IPS-18c (cell line): ENCODE results near the gene CUX1.
"Not testable (repeated sequence)": the region's sequence is repeated elsewhere in the genome, so short reads cannot be mapped to it uniquely, and the experiment has no call there.

Source experiments
- H3K4me3 ChIP-seq: 2 replicates; pipeline ENCODE4 v1.7.0; 2013; ENCODE audit warnings: low read depth, mild to moderate bottlenecking, low read length, moderate library complexity; ENCODE audit not compliant: insufficient read depth
- H3K9me3 ChIP-seq: one replicate; pipeline ENCODE4 v1.6.1; 2013; ENCODE audit warnings: mild to moderate bottlenecking, low read length, moderate library complexity; ENCODE audit not compliant: control insufficient read depth, insufficient read depth

CUX1 gene

GRCh38 chr7:102142433-102142832 is 325.0 kb downstream of the CUX1 start:
- not testable (repeated sequence) for H3K9me3 ChIP-seq, H3K4me3 ChIP-seq

DNA sequence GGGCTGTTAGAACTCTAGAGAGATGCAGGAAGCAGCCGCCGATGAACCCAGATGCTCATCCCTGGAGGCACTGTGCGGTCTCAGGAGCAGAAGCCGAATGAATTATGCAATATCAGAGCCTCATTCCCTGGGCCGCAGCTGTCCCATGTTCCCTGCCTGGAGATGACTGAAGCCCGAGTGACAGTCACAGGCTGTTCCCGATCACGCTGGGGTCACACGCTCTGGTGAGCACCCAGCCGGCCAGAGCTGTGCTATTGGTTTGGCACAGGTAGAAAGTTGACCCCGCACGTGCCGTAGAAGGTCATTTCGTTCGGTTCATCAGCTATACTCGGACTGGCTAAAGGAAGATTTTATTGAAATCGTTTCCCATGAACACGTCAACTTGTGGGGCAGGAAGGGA is 328.7 kb downstream of the CUX1 start:
- no peak overlapping the region for H3K4me3 ChIP-seq
- no peaks in the 10 kb centered on the region for H3K9me3 ChIP-seq

- Histone ChIP-seq H3K4me3 (no peak overlapping the region), H3K9me3 (no peaks in the 10 kb centered on the region)
Observed at GRCh38 chr7:102147008-102147407, 329.6 kb downstream of the CUX1 start.

DNA sequence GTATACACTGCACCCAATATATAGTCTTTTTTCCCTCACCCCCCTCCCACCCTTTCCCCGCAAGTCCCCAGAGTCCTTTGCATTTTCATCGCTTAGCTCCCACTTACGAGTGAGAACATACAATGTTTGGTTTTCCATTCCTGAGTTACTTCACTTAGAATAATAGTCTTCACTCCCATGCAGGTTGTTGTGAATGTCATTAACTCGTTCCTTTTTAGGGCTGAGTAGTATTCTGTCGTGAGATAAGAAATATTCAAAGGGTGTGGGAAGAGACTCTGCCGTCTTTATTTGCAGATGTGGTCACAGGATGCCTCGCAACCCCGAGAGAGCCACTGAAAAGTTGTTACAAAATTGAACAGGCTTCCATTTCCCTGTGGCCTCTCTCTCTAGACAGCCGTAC is 331.4 kb downstream of the CUX1 start:
- Histone ChIP-seq H3K9me3 (no peaks in the 10 kb centered on the region), H3K4me3 (no peak overlapping the region)

DNA sequence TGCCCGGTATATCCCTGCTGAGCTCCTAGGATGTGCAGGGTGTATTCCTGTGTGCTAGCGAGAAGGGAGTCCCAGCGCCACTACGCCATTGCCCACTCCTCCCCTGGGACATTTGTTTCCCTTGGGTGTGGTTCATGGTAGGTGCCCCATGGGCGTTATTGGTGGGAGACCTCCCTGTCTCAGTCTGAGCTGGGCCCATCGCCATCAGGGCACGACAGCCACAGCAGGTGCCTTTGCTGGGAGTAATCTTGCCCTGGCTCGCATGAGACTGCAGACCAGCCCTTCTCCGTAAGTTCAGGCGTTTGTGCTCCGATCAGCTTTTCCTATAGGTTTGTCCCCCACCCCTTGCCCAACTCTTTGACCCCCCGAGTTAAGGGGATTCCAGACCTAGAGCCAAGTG is 332.0 kb downstream of the CUX1 start:
- no peak overlapping the region for H3K4me3 ChIP-seq

GRCh38 chr7:102150266-102150665 is 332.8 kb downstream of the CUX1 start:
- no peaks in the 10 kb centered on the region for H3K9me3 ChIP-seq
- H3K4me3 ChIP-seq, result no peak overlapping the region

More for the DNA sequence above, 332.0 kb downstream of the CUX1 start:
- H3K9me3 ChIP-seq, result no peaks in the 10 kb centered on the region

DNA sequence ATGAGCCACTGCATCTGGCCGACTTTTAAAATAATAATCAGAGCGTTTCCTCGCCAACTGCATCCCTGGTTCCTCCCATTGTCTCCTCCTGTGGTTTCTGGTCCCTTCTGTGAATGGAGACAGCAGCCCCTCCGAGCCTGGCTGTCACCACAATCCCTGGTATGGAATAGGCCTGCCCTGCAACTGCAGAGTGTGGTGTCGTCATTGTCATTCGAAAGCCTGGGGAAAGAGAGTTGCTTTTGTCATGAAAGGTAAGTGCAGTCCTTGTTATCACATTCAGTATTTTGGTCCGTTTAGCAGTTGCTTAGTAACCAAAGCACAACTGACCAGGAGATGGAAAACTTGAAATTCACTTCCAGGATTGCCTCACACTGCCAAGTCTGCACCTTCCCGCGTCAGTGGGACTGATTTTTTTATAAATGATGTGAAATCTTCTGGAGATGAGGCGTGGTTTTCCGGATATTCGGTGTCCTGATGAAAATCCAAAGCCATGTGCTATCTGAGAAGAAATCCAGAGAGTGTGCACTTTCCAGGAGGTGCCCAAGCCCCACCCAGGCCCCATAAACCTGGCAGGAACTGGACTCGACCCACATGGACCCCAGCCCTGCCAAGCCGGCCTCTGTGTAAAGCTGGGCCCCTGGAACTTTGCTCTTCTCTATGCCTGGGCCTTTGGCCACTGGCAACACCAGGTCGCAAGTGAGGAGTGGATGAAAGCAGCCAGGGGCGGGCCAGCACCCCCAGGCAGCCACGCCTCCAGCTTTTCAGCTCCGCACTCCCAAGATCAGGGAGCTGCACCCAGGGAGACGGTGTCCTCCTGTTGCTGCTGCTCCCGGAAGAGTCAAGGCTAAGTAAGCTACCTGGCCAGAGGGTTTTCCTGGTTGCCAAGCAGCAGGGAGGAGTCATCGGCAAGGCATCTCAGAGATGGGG is 335.5 kb downstream of the CUX1 start:
- no peak overlapping the region for H3K4me3 ChIP-seq

GRCh38 chr7:102153599-102153946 is 336.1 kb downstream of the CUX1 start:
- Histone ChIP-seq H3K9me3 (peaks cover 2% of the 10 kb centered on the region), H3K4me3 (no peak overlapping the region)

More for the DNA sequence above, 335.5 kb downstream of the CUX1 start:
- peaks cover 2% of the 10 kb centered on the region for H3K9me3 ChIP-seq

DNA sequence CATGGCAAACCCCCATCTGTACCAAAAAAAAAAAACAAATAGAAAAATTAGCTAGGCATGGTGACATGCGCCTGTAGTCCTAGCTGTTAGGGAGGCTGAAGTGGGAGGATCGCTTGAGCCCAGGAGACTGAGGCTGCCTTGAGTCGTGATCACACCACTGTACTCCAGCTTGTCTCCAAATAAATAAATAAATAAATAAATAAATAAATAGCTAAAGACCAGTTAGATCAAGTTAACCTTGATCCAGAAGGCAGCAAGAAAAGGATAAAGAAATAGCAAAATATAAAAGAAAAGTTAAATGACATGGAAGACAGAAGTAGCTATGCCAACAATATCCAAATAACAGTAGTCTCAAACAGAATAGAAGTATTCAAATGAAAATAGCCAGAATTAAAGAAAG is 337.0 kb downstream of the CUX1 start:
- H3K9me3 ChIP-seq, result peaks cover 2% of the 10 kb centered on the region

GRCh38 chr7:102155821-102156441 is 338.5 kb downstream of the CUX1 start:
- H3K4me3 ChIP-seq, result no peak overlapping the region
- peaks cover 2% of the 10 kb centered on the region for H3K9me3 ChIP-seq

More for the DNA sequence above, 337.0 kb downstream of the CUX1 start:
- H3K4me3 ChIP-seq, result no peak overlapping the region

GRCh38 chr7:102156867-102157266 is 339.4 kb downstream of the CUX1 start:
- no peak overlapping the region for H3K4me3 ChIP-seq
- peaks cover 2% of the 10 kb centered on the region for H3K9me3 ChIP-seq

DNA sequence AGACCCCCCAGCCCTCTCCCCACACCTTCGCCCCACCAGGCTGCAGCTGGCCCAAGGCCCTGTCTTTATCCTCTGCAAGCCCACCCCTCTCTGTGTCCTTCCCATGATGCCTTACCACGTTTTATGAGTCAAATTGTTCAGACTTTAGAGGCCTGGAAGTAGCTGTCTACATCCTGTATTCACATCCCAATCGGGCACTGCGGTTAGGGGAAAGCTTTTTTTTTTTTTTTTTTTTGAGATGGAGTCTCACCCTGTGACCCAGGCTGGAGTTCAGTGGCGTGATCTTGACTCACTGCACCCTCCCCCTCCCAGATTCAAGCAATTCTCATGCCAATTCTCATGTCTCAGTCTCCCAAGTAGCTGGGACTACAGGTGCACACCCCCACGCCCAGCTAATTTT is 347.7 kb downstream of the CUX1 start:
- Histone ChIP-seq H3K9me3 (no peaks in the 10 kb centered on the region), H3K4me3 (no peak overlapping the region)

GRCh38 chr7:102167254-102167653 is 349.8 kb downstream of the CUX1 start:
- Histone ChIP-seq H3K4me3 (no peak overlapping the region), H3K9me3 (no peaks in the 10 kb centered on the region)

- H3K4me3 ChIP-seq, result no peak overlapping the region
- no peaks in the 10 kb centered on the region for H3K9me3 ChIP-seq
Observed at GRCh38 chr7:102169651-102170392, 352.4 kb downstream of the CUX1 start.

DNA sequence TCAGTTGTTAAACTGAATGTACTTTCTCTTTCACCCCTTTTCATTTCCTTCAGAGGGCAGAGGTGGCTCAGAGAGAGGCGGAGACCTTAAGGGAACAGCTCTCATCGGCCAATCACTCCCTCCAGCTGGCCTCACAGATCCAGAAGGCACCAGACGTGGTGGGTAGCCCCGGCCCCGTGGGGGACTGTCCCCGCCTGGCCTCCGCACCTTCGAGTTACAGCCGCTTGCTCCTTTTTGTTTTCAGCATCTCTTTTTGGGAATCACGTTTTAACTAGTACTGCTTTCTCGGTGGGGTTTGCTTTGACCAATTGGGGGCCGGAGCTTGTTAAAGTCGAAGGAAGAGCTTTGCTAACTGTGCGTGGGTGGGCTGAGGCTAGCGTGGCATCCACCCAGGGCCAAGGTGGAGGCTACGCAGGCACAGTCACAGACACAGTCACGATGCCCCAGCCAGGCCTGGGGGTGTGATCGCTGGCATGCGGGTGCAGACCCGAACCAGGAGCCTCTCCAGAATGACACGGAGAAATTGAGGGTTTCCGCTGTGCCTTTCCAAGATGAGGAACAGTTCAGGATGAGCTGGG is 353.1 kb downstream of the CUX1 start:
- no peak overlapping the region for H3K4me3 ChIP-seq

DNA sequence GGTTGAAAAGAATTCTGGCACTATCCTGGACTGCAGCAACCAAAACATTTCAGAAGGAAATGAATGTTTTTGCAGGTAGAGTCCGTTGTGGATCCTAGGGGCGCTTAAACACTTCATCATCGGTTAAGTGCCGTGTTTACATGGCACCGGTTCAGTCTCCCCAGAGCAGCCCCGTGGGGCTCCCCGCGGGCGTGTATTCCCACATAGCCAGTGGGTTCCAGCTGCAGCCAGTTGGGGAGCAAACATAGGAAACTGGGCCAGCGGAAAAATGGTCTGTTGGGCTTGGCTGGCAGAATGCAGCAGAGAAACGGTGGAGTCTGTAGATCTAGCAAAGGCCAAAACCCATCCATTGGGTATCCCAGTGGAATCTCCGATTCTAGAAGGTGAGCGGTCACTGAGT is 356.2 kb downstream of the CUX1 start:
- Histone ChIP-seq H3K4me3 (no peak overlapping the region), H3K9me3 (no peaks in the 10 kb centered on the region)

More for the DNA sequence above, 353.1 kb downstream of the CUX1 start:
- no peaks in the 10 kb centered on the region for H3K9me3 ChIP-seq

DNA sequence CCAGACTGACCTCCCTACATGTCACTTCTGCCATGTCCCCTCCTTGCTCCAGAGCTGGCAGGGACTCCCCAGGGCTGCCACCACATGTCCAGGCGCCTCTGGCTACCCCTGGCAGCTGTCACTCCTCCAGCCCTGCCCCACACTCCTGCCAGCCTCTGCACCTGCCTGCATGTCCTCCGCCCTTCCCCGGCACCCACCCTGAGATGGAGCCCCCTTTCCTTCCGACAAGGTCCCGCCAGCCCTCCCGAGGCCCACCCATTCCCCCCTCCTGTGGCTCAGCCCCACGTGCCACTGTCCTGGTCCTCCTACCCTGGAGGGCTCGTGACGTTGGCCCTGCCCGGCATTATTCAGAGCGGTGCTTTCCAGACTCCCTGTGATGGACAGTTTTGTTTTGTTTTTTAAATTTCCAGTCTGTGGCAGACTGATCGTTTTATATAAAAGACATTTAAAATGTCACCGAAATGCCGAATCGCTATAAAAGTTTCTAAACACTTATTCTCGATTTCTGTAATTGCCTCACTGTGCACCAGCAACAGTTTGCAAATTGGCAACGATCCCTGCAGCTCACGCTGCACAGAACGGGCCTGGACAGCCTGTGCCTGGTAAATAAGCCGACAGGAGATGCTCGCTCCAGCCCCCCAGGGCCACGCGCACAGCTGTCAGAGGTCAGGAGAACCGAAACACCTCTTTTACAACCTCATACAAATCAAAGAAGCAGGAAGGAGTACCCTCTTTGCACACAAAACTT is 358.2 kb downstream of the CUX1 start:
- no peaks in the 10 kb centered on the region for H3K9me3 ChIP-seq
- no peak overlapping the region for H3K4me3 ChIP-seq
